ENCODE measurements around the gene C1orf122. TPM values are rescaled to one million over a fixed set of nuclear protein-coding genes. Genes with fewer than 3 reads are reported as not detected.

Gene C1orf122
- total and polyA plus RNA-seq, 2 of the 13 experiments (the other 11 are each of a cell fraction or from before 2014, with no cell fraction given) = 18.7 to 40.6 TPM

DNA sequence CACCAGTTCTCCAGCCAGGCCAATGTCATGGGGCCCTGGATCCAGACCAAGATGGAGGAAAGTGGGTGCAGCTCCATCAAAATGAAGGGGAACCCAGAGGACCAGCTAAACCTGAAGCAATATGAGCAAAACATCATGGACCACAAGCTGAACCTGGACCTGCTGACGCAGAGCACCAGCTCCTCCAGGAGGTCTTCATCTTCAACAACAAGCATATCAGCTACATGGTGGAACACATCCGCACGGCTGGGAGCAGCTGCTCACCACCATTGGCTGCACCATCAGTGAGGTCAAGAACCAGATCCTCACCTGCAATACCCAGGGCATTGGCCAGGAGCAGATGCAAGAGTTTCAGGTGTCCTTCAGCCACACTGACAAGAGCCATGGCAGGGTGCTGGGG lies 28.9 kb upstream of the C1orf122 start (continued):
- TF ChIP-seq DMAP1 (CRISPR knock-in tag; IDR thresholded peaks at IDR 0.05) = no peak
- TF ChIP-seq, protein P1, sequence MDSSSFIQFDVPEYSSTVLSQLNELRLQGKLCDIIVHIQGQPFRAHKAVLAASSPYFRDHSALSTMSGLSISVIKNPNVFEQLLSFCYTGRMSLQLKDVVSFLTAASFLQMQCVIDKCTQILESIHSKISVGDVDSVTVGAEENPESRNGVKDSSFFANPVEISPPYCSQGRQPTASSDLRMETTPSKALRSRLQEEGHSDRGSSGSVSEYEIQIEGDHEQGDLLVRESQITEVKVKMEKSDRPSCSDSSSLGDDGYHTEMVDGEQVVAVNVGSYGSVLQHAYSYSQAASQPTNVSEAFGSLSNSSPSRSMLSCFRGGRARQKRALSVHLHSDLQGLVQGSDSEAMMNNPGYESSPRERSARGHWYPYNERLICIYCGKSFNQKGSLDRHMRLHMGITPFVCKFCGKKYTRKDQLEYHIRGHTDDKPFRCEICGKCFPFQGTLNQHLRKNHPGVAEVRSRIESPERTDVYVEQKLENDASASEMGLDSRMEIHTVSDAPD (CRISPR knock-in tag; IDR thresholded peaks at IDR 0.05) = no peak
- TF ChIP-seq, protein P2, sequence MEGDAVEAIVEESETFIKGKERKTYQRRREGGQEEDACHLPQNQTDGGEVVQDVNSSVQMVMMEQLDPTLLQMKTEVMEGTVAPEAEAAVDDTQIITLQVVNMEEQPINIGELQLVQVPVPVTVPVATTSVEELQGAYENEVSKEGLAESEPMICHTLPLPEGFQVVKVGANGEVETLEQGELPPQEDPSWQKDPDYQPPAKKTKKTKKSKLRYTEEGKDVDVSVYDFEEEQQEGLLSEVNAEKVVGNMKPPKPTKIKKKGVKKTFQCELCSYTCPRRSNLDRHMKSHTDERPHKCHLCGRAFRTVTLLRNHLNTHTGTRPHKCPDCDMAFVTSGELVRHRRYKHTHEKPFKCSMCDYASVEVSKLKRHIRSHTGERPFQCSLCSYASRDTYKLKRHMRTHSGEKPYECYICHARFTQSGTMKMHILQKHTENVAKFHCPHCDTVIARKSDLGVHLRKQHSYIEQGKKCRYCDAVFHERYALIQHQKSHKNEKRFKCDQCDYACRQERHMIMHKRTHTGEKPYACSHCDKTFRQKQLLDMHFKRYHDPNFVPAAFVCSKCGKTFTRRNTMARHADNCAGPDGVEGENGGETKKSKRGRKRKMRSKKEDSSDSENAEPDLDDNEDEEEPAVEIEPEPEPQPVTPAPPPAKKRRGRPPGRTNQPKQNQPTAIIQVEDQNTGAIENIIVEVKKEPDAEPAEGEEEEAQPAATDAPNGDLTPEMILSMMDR (CRISPR knock-in tag; IDR thresholded peaks at IDR 0.05) = peak; percentile 52
- no peak for TF ChIP-seq MED13 (CRISPR knock-in tag; IDR thresholded peaks at IDR 0.05)
- TF ChIP-seq ZNF850 (CRISPR knock-in tag; conservative IDR thresholded peaks at IDR 0.05) = no peak
- TF ChIP-seq, protein P3, sequence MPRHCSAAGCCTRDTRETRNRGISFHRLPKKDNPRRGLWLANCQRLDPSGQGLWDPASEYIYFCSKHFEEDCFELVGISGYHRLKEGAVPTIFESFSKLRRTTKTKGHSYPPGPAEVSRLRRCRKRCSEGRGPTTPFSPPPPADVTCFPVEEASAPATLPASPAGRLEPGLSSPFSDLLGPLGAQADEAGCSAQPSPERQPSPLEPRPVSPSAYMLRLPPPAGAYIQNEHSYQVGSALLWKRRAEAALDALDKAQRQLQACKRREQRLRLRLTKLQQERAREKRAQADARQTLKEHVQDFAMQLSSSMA (CRISPR knock-in tag; IDR thresholded peaks at IDR 0.05) = no peak

DNA sequence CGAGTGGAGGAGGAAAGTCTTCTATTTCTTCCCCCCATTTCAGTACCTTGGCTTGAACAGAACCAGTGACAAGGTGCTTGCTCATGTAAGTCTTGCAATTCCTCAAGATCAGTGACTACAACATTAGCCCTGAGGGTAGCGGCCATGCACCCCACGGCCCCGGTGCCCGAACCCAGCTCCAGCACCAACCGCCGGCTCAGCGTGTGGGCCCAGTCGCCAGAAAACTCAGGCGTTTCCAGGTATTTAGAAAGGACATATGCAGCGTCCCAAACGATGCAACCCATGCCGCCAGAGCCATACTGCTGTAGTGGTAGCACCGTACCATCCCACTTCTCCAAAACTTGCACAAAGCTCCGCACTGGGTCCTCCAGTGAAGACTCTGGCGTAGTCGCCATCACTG lies 25.1 kb upstream of the C1orf122 start:
- ChIA-PET CTCF (ENCODE audit: low intra/inter-chr PET ratio, low total read pairs) (no interaction called here), POLR2A (no interaction called here)
- H3K4me1 ChIP-seq (ENCODE audit: insufficient read depth, low read length) = peaks cover 16% of the 10 kb centered on the region
- H3K9ac ChIP-seq (ENCODE audit: insufficient read depth, low read depth, low read length) = no peak overlapping the region
- no peak overlapping the region for H3K27ac ChIP-seq (ENCODE audit: extremely low read length, insufficient read depth, low read length)
- no peaks in the 10 kb centered on the region for H3K36me3 ChIP-seq (replicated peaks in 1 of 2; ENCODE audit: control insufficient read depth in 1 of 2, insufficient read depth in 2 of 2, low read length in 2 of 2)
- no peaks in the 10 kb centered on the region for H4K20me1 ChIP-seq (ENCODE audit: insufficient read depth, low read length)
- intact Hi-C loops (cut with micrococcal nuclease; ENCODE audit: unreplicated experiment) = no loop called here
- ATAC-seq (no peak), DNase-seq (ENCODE audit: low spot score) (no peak), FAIRE-seq (no peak)
- in situ Hi-C loops (cut with HindIII; ENCODE audit: extremely low pct_ligation_motif_present, low pct_unique_long_range_greater_than_20kb) = no loop called here
- no peaks in the 10 kb centered on the region for H3K9me3 ChIP-seq (ENCODE audit: low read length)
- no TSS peak for BruUV-seq (replicated peaks)
- H3K27me3 ChIP-seq (ENCODE audit: control insufficient read depth in 1 of 2, insufficient read depth in 2 of 2, low read length in 2 of 2) = peaks cover 3 to 12% of the 10 kb centered on the region in 2 experiments; a peak in 3 of 5 replicates
- no peak overlapping the region for H3K4me3 ChIP-seq (replicated peaks in 1 of 3; ENCODE audit: insufficient read depth in 1 of 3, low read depth in 2 of 3, low read length in 3 of 3)
- H3K79me2 ChIP-seq (ENCODE audit: insufficient read depth, low read length) = no peaks in the 10 kb centered on the region
- TF ChIP-seq, protein P4, sequence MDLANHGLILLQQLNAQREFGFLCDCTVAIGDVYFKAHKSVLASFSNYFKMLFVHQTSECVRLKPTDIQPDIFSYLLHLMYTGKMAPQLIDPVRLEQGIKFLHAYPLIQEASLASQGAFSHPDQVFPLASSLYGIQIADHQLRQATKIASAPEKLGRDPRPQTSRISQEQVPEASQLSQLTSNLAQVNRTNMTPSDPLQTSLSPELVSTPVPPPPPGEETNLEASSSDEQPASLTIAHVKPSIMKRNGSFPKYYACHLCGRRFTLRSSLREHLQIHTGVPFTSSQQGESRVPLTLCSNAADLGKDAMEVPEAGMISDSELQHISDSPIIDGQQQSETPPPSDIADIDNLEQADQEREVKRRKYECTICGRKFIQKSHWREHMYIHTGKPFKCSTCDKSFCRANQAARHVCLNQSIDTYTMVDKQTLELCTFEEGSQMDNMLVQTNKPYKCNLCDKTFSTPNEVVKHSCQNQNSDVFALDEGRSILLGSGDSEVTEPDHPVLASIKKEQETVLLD (CRISPR knock-in tag; IDR thresholded peaks at IDR 0.05; ENCODE audit: low read depth) = no peak
- TF ChIP-seq TP53 (CRISPR knock-in tag; conservative IDR thresholded peaks at IDR 0.05) = no peak
- TF ChIP-seq NFYB (CRISPR knock-in tag; IDR thresholded peaks at IDR 0.05) = no peak
- TF ChIP-seq ZNF720 (CRISPR knock-in tag; IDR thresholded peaks at IDR 0.05) = no peak
- TF ChIP-seq ATF7-NPFF (CRISPR knock-in tag; IDR thresholded peaks at IDR 0.05; ENCODE audit: low read depth) = no peak
- TF ChIP-seq JUND (CRISPR knock-in tag; IDR thresholded peaks at IDR 0.05) = no peak
- no peak for TF ChIP-seq ZNF274 (CRISPR knock-in tag; IDR thresholded peaks at IDR 0.05)
- no peak for TF ChIP-seq TBL1XR1 (IDR thresholded peaks at IDR 0.05; ENCODE audit: borderline replicate concordance, low read length, partially characterized antibody)
- TF ChIP-seq KMT2B (CRISPR knock-in tag; IDR thresholded peaks at IDR 0.05) = no peak
- TF ChIP-seq ZNF317 (CRISPR knock-in tag; IDR thresholded peaks at IDR 0.05) = no peak
- TF ChIP-seq, protein P5, sequence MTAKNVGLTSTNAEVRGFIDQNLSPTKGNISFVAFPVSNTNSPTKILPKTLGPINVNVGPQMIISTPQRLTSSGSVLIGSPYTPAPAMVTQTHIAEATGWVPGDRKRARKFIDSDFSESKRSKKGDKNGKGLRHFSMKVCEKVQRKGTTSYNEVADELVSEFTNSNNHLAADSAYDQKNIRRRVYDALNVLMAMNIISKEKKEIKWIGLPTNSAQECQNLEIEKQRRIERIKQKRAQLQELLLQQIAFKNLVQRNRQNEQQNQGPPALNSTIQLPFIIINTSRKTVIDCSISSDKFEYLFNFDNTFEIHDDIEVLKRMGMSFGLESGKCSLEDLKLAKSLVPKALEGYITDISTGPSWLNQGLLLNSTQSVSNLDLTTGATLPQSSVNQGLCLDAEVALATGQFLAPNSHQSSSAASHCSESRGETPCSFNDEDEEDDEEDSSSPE (CRISPR knock-in tag; IDR thresholded peaks at IDR 0.05) = no peak
- TF ChIP-seq KLF16 (CRISPR knock-in tag; IDR thresholded peaks at IDR 0.05) = no peak
- no peak for TF ChIP-seq POLR2AphosphoS2 (IDR thresholded peaks at IDR 0.05; ENCODE audit: low read depth, low read length)
- no peak overlapping the region for H2AFZ ChIP-seq (ENCODE audit: low read length)
- no peak overlapping the region for H3K4me2 ChIP-seq (ENCODE audit: low read depth, low read length)
- 39% methylated on average over 10 of the region's 17 CpGs for WGBS (ENCODE audit: low lambda C conversion rate)
